Endodermal cell (in vitro differentiated cells): ENCODE data around the gene RARRES1. TPM values are rescaled to one million over a fixed set of nuclear protein-coding genes. Genes with fewer than 3 reads are reported as not detected.

Experiments used
- DNase-seq: peaks from one replicate; pipeline ENCODE4 v3.0.0-alpha.2; 2017
- H3K27ac ChIP-seq: 2 replicates; pipeline ENCODE4 v1.5.1; 2013; ENCODE audit warnings: mild to moderate bottlenecking, low read depth, low read length, moderate library complexity
- H3K27me3 ChIP-seq: 2 replicates; pipeline ENCODE4 v1.6.1; 2013; ENCODE audit warnings: mild to moderate bottlenecking, low read length, moderate library complexity; ENCODE audit not compliant: insufficient read depth, control insufficient read depth, poor library complexity, severe bottlenecking
- H3K36me3 ChIP-seq: 2 replicates; pipeline ENCODE4 v1.7.0; 2013; ENCODE audit warnings: mild to moderate bottlenecking, low read length, moderate library complexity; ENCODE audit not compliant: control insufficient read depth, insufficient read depth
- H3K4me1 ChIP-seq: one replicate; pipeline ENCODE4 v1.7.0; 2013; ENCODE audit warnings: low read length; ENCODE audit not compliant: control insufficient read depth, insufficient read depth
- H3K4me3 ChIP-seq: 2 replicates; pipeline ENCODE4 v1.5.1; 2013; ENCODE audit warnings: mild to moderate bottlenecking, low read length, moderate library complexity
- H3K9ac ChIP-seq: 2 replicates; pipeline ENCODE4 v1.6.1; 2013; ENCODE audit warnings: mild to moderate bottlenecking, low read length, moderate library complexity; ENCODE audit not compliant: poor library complexity, severe bottlenecking; ENCODE audit errors: extremely low read depth
- H3K9me3 ChIP-seq: 2 replicates; pipeline ENCODE4 v1.6.1; 2013; ENCODE audit warnings: mild to moderate bottlenecking, low read length, moderate library complexity; ENCODE audit not compliant: control insufficient read depth
- H3K27ac Mint-ChIP-seq: 2 replicates; pipeline ENCODE4 v1.8.0; 2020; ENCODE audit warnings: mixed read lengths
- H3K27me3 Mint-ChIP-seq: 2 replicates; pipeline ENCODE4 v1.8.0; 2021; ENCODE audit warnings: mild to moderate bottlenecking, mixed read lengths; ENCODE audit not compliant: insufficient read depth
- H3K36me3 Mint-ChIP-seq: 2 replicates; pipeline ENCODE4 v1.8.0; 2020; ENCODE audit warnings: low read depth, mixed read lengths
- H3K4me1 Mint-ChIP-seq: 2 replicates; pipeline ENCODE4 v1.8.0; 2020; ENCODE audit warnings: mixed read lengths
- H3K4me3 Mint-ChIP-seq: 2 replicates; pipeline ENCODE4 v1.8.0; 2020; ENCODE audit warnings: mild to moderate bottlenecking, moderate library complexity, mixed read lengths
- H3K9me3 Mint-ChIP-seq: 2 replicates; pipeline ENCODE4 v1.8.0; 2020; ENCODE audit warnings: mild to moderate bottlenecking, mixed read lengths
- WGBS, 2 experiments: methylation state at CpG; one replicate each; pipeline versions ENCODE4 v1.1.5 to v1.1.7; 2013; ENCODE audit warnings: missing lambda C conversion rate in 2 of 2, mixed read lengths in 1 of 2; ENCODE audit not compliant: insufficient coverage in 1 of 2, insufficient read length in 1 of 2; 5-methylcytosine and 5-hydroxymethylcytosine counted together
- total RNA-seq, 2 donors: library from RNA; stranded (reverse); fragmentation: NEBNext Ultra II Directional in 1 of 2; extraction: Animal tissue kit (Norgen Biotek cat#: 25700) in 1 of 2; gene quantifications; 2 replicates in 1 of 2; 3 replicates in 1 of 2; pipeline ENCODE4 v1.2.1, GENCODE V29; 2021
- TF ChIP-seq, protein P1 (sequence below): fragments of 200-600 bp; sonication (generic); conservative IDR thresholded peaks from 2 replicates; pipeline ENCODE4 v1.5.0; 2021; ENCODE audit warnings: antibody characterized with exemption, mild to moderate bottlenecking

The RARRES1 gene
- total RNA-seq, 2 donors from 2014 or later = 0.58 to 0.95 TPM

GRCh38 chr3:158727206-158728060 lies 4.8 kb downstream of the RARRES1 start:
- H3K9me3 Mint-ChIP-seq = no peaks in the 10 kb centered on the region
- H3K27ac Mint-ChIP-seq = no peak overlapping the region
- no peaks in the 10 kb centered on the region for H3K4me1 ChIP-seq
- WGBS, 2 experiments = 42 to 55% methylated on average over 6 to 10 of the region's 10 CpGs
- H3K36me3 ChIP-seq = no peaks in the 10 kb centered on the region
- no peaks in the 10 kb centered on the region for H3K9me3 ChIP-seq
- peak; percentile 73 for DNase-seq
- no peaks in the 10 kb centered on the region for H3K36me3 Mint-ChIP-seq
- H3K9ac ChIP-seq = no peak overlapping the region
- no peak overlapping the region for H3K27ac ChIP-seq
- no peak overlapping the region for H3K4me3 Mint-ChIP-seq
- H3K4me1 Mint-ChIP-seq = peaks cover 6% of the 10 kb centered on the region
- H3K4me3 ChIP-seq = no peak overlapping the region
- H3K27me3 ChIP-seq = peaks cover 16% of the 10 kb centered on the region
- peaks cover 18% of the 10 kb centered on the region for H3K27me3 Mint-ChIP-seq
- TF ChIP-seq, protein P1, sequence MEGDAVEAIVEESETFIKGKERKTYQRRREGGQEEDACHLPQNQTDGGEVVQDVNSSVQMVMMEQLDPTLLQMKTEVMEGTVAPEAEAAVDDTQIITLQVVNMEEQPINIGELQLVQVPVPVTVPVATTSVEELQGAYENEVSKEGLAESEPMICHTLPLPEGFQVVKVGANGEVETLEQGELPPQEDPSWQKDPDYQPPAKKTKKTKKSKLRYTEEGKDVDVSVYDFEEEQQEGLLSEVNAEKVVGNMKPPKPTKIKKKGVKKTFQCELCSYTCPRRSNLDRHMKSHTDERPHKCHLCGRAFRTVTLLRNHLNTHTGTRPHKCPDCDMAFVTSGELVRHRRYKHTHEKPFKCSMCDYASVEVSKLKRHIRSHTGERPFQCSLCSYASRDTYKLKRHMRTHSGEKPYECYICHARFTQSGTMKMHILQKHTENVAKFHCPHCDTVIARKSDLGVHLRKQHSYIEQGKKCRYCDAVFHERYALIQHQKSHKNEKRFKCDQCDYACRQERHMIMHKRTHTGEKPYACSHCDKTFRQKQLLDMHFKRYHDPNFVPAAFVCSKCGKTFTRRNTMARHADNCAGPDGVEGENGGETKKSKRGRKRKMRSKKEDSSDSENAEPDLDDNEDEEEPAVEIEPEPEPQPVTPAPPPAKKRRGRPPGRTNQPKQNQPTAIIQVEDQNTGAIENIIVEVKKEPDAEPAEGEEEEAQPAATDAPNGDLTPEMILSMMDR = peak; percentile 86

DNA sequence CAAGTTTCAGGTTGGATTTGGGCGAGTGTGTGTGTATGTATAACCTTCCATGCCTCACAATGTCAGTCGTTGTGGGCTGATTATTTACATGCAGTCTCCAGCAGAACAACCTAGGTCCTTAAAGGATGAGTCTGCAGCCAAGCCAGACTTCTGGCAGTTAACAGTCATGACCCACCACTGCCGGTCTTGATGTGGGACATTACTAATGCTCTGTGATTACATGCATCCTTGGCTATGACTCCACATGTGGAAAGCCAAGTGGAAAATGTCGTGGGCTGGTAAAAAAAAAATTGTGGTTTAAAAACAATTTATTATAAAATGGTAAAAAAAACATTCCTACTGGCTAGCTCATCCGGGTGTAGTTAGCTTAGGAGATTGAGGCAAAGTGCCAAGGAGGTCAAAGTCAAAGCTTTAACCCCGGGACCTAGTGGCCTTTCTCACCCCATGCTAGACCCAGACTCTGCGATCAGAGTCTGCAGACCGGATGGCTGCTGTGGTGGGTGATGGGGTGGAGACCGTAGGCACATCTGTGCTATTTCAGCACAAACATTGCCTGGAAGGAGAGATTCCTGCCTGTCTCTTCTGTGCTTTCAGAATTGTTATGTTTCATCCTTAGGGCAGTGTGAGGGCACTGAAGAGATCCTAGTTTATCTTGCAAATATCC lies 6.8 kb downstream of the RARRES1 start:
- WGBS, 2 experiments = 68 to 89% methylated on average over 4 to 9 of the region's 9 CpGs
- H3K4me3 Mint-ChIP-seq = no peak overlapping the region

GRCh38 chr3:158723991-158724390 lies 8.3 kb downstream of the RARRES1 start:
- H3K4me3 Mint-ChIP-seq = no peak overlapping the region
- H3K4me1 ChIP-seq = no peaks in the 10 kb centered on the region
- H3K9ac ChIP-seq = no peak overlapping the region
- H3K27me3 ChIP-seq = no peaks in the 10 kb centered on the region
- H3K36me3 ChIP-seq = no peaks in the 10 kb centered on the region
- TF ChIP-seq, protein P1 = no peak
- peaks cover 9% of the 10 kb centered on the region for H3K36me3 Mint-ChIP-seq
- 86 to 93% methylated on average over 5 to 7 of the region's 7 CpGs for WGBS, 2 experiments
- no peak overlapping the region for H3K27ac ChIP-seq
- no peaks in the 10 kb centered on the region for H3K9me3 ChIP-seq
- DNase-seq = peak; percentile 1
- peaks cover 3% of the 10 kb centered on the region for H3K27me3 Mint-ChIP-seq
- peaks cover 6% of the 10 kb centered on the region for H3K4me1 Mint-ChIP-seq
- no peak overlapping the region for H3K27ac Mint-ChIP-seq
- H3K9me3 Mint-ChIP-seq = no peaks in the 10 kb centered on the region
- no peak overlapping the region for H3K4me3 ChIP-seq

More for the DNA sequence above, 6.8 kb downstream of the RARRES1 start:
- Histone ChIP-seq H3K36me3 (no peaks in the 10 kb centered on the region), H3K27ac (no peak overlapping the region), H3K9me3 (no peaks in the 10 kb centered on the region), H3K27me3 (no peaks in the 10 kb centered on the region), H3K4me3 (no peak overlapping the region), H3K4me1 (no peaks in the 10 kb centered on the region), H3K9ac (no peak overlapping the region)
- no peaks in the 10 kb centered on the region for H3K9me3 Mint-ChIP-seq
- peaks cover 6% of the 10 kb centered on the region for H3K4me1 Mint-ChIP-seq
- DNase-seq = peak; percentile 27
- TF ChIP-seq, protein P1 = no peak
- H3K36me3 Mint-ChIP-seq = peaks cover 9% of the 10 kb centered on the region
- no peak overlapping the region for H3K27ac Mint-ChIP-seq
- peaks cover 7% of the 10 kb centered on the region for H3K27me3 Mint-ChIP-seq
